Stomach (tissue), 9 donors: ENCODE data around the gene DHRS7B. TPM values are rescaled to one million over a fixed set of nuclear protein-coding genes. Genes with fewer than 3 reads are reported as not detected.

Experiments
- DNase-seq, 2 donors: peaks; one replicate each; pipeline versions ENCODE4 v3.0.0 to v3.0.0-alpha.2; 2013 to 2019
- H3K27ac ChIP-seq, 5 donors: fragments of 200-600 bp in 4 of 5; sonication (generic) in 4 of 5; one replicate each; pipeline ENCODE4 v1.5.1; 2013 to 2019; ENCODE audit warnings: mild to moderate bottlenecking in 1 of 5, moderate library complexity in 1 of 5
- H3K27me3 ChIP-seq, 3 donors: fragments of 200-600 bp; sonication (generic); one replicate each; pipeline ENCODE4 v1.5.1; 2017 to 2019; ENCODE audit warnings: mixed run types in 1 of 3
- H3K36me3 ChIP-seq, 4 donors: fragments of 200-600 bp; sonication (generic); 1 replicate in 3 of 4; 2 replicates in 1 of 4; pipeline ENCODE4 v1.5.1; 2016 to 2019
- H3K4me1 ChIP-seq, 4 donors: fragments of 200-600 bp; sonication (generic); one replicate each; pipeline ENCODE4 v1.5.1; 2016 to 2019
- H3K4me3 ChIP-seq, 4 donors: fragments of 200-600 bp; sonication (generic) in 3 of 4; one replicate each; pipeline ENCODE4 v1.5.1; 2016 to 2019; ENCODE audit warnings: mild to moderate bottlenecking in 1 of 4
- H3K9me3 ChIP-seq, 4 donors: fragments of 200-600 bp; sonication (generic); one replicate each; pipeline ENCODE4 v1.5.1; 2016 to 2019
- CTCF ChIP-seq, 7 experiments: fragments of 450-650 bp in 4 of 7; fragments of 200-600 bp in 3 of 7; sonication (generic) in 3 of 7; IDR thresholded peaks; one replicate each; pipeline ENCODE4 v1.5.1; 2016 to 2019; ENCODE audit warnings: antibody characterized with exemption in 7 of 7, control low read depth in 2 of 7, mild to moderate bottlenecking in 1 of 7
- EP300 ChIP-seq: sonication (generic); formaldehyde crosslinking; IDR thresholded peaks from one replicate; pipeline ENCODE4 v1.6.1; 2017; ENCODE audit warnings: antibody characterized with exemption
- POLR2A ChIP-seq, 4 donors: fragments of 450-650 bp; IDR thresholded peaks; one replicate each; pipeline ENCODE4 v1.6.1; 2016; ENCODE audit warnings: antibody characterized with exemption in 4 of 4, control low read depth in 2 of 4, mild to moderate bottlenecking in 1 of 4, moderate library complexity in 1 of 4
- POLR2AphosphoS5 ChIP-seq, 3 donors: sonication (generic); formaldehyde crosslinking; IDR thresholded peaks; one replicate each; pipeline ENCODE4 v1.6.1; 2016; ENCODE audit warnings: antibody characterized with exemption in 3 of 3
- WGBS, 5 donors: extraction: QIAGEN DNeasy Blood & Tissue Kit in 3 of 5; methylation state at CpG; one replicate each; pipeline versions ENCODE4 v1.1.5 to v1.1.7; 2013 to 2018; 5-methylcytosine and 5-hydroxymethylcytosine counted together
- intact Hi-C: fragments of 100-400 bp; cut with DNase I; formaldehyde crosslinking; loops from one replicate; pipeline ENCODE4 v1.15.1; 2023; ENCODE audit warnings: low total_unique reads
- polyA plus RNA-seq, 3 donors: library from polyadenylated mRNA; stranded (reverse); fragments of 200-250 nt; gene quantifications; one replicate each; pipeline ENCODE4 v1.2.3, GENCODE V29; 2013
- total RNA-seq, 5 donors: library from RNA; depleted of rRNA; stranded (reverse); fragments of >200 nt; gene quantifications; one replicate each; pipeline versions ENCODE4 v1.1.0 to v1.2.3, GENCODE V29; 2014 to 2016
- donor health status: healthy with polysubstance abuse.
- donor health status: Bipolar disorder and iron deficiency.
- donor health status: healthy.

DHRS7B gene
- total and polyA plus RNA-seq, 8 donors, result 5.8 to 32.9 (median 20.3) TPM; not detected in 1

- intact Hi-C loops, result no loop called here
- H3K4me1 ChIP-seq, result peaks cover 0 to 9% (median 0%) of the 10 kb centered on the region in 4 donors
- no peak overlapping the region for H3K27ac ChIP-seq
- peaks cover 8 to 68% (median 52%) of the 10 kb centered on the region in 4 donors for H3K36me3 ChIP-seq
- H3K9me3 ChIP-seq, result no peaks in the 10 kb centered on the region
- DNase-seq, result peak in 1 of 2 donors; percentile 15
- no peaks in the 10 kb centered on the region for H3K27me3 ChIP-seq
- no peak overlapping the region for H3K4me3 ChIP-seq
- TF ChIP-seq POLR2AphosphoS5 (IDR thresholded peaks at IDR 0.05) (no peak), POLR2A (IDR thresholded peaks at IDR 0.05) (no peak), CTCF (IDR thresholded peaks at IDR 0.05) (no peak), EP300 (no peak)
- WGBS, 5 donors, result 90 to 97% (median 93%) methylated on average over 13 of the region's 13 CpGs
Measured at GRCh38 chr17:21177854-21178600, 51.3 kb downstream of the DHRS7B start.

GRCh38 chr17:21183468-21183867 lies 56.7 kb downstream of the DHRS7B start:
- TF ChIP-seq POLR2AphosphoS5 (IDR thresholded peaks at IDR 0.05), result no peak
- DNase-seq, result no peak
- Histone ChIP-seq H3K4me3 (no peak overlapping the region), H3K27me3 (no peaks in the 10 kb centered on the region), H3K9me3 (no peaks in the 10 kb centered on the region), H3K36me3 (peaks cover 6 to 70% (median 58%) of the 10 kb centered on the region in 4 donors), H3K27ac (no peak overlapping the region), H3K4me1 (no peaks in the 10 kb centered on the region)
- intact Hi-C loops, result no loop called here
- WGBS, 5 donors, result 64 to 77% (median 69%) methylated on average over 5 of the region's 5 CpGs

- TF ChIP-seq POLR2AphosphoS5 (IDR thresholded peaks at IDR 0.05) (no peak), POLR2A (IDR thresholded peaks at IDR 0.05) (no peak), EP300 (no peak), CTCF (IDR thresholded peaks at IDR 0.05) (no peak)
- Histone ChIP-seq H3K4me3 (no peak overlapping the region), H3K9me3 (no peaks in the 10 kb centered on the region), H3K4me1 (no peaks in the 10 kb centered on the region), H3K27ac (no peak overlapping the region), H3K36me3 (peaks cover 10 to 70% (median 61%) of the 10 kb centered on the region in 4 donors), H3K27me3 (no peaks in the 10 kb centered on the region)
- DNase-seq, result no peak
- intact Hi-C loops, result no loop called here
- WGBS, 5 donors, result 93 to 97% (median 95%) methylated on average over 3 of the region's 3 CpGs
Measured at GRCh38 chr17:21184570-21184969, 57.8 kb downstream of the DHRS7B start.

- Histone ChIP-seq H3K4me3 (no peak overlapping the region), H3K27me3 (no peaks in the 10 kb centered on the region), H3K4me1 (no peaks in the 10 kb centered on the region), H3K9me3 (no peaks in the 10 kb centered on the region), H3K36me3 (peaks cover 10 to 70% (median 59%) of the 10 kb centered on the region in 4 donors), H3K27ac (no peak overlapping the region)
- DNase-seq, result no peak
- intact Hi-C loops, result no loop called here
- WGBS, 5 donors, result 90 to 96% (median 94%) methylated on average over 1 of the region's 1 CpG
- TF ChIP-seq EP300, result no peak
- TF ChIP-seq POLR2A (IDR thresholded peaks at IDR 0.05), result no peak
- no peak for TF ChIP-seq CTCF (IDR thresholded peaks at IDR 0.05)
- TF ChIP-seq POLR2AphosphoS5 (IDR thresholded peaks at IDR 0.05), result no peak
Measured at GRCh38 chr17:21185061-21185460, 58.3 kb downstream of the DHRS7B start.
